NCI-H2081 (cell line): Measurements from ENCODE around the gene LRRFIP2.
"Not testable (repeated sequence)": the region's sequence is repeated elsewhere in the genome, so short reads cannot be mapped to it uniquely, and the experiment has no call there.

Experiments
- DNase-seq, 2 experiments: peaks; one replicate each; lab custom pipeline; 2025; lab: John Stamatoyannopoulos, UW

Gene LRRFIP2

GRCh38 chr3:37174532-37175126, at the start of gene LRRFIP2:
Gene LRRFIP2, minus strand, starts transcription at chr3:37174582. Its CDS starts 25,599 bp downstream, at chr3:37148983.
- no peak for DNase-seq

GRCh38 chr3:37223576-37223975, 49.2 kb upstream of the LRRFIP2 start:
- DNase-seq = no peak

- DNase-seq = no peak
Measured at GRCh38 chr3:37223141-37223558, 48.8 kb upstream of the LRRFIP2 start.

- not testable (repeated sequence) for DNase-seq
Measured at GRCh38 chr3:37222542-37222941, 48.2 kb upstream of the LRRFIP2 start.

- DNase-seq = no peak
Measured at GRCh38 chr3:37221407-37221806, 47.0 kb upstream of the LRRFIP2 start.

GRCh38 chr3:37219266-37219665, 44.9 kb upstream of the LRRFIP2 start:
- DNase-seq = no peak

GRCh38 chr3:37218206-37218605, 43.8 kb upstream of the LRRFIP2 start:
- DNase-seq = peak; percentile 13 to 64

GRCh38 chr3:37217098-37217849, 42.9 kb upstream of the LRRFIP2 start:
- DNase-seq = no peak

- no peak for DNase-seq
Measured at GRCh38 chr3:37216597-37217097, 42.3 kb upstream of the LRRFIP2 start.

- no peak for DNase-seq
Measured at GRCh38 chr3:37214076-37214475, 39.7 kb upstream of the LRRFIP2 start.

- DNase-seq = no peak
Measured at GRCh38 chr3:37210230-37210629, 35.8 kb upstream of the LRRFIP2 start.

GRCh38 chr3:37208576-37208975, 34.2 kb upstream of the LRRFIP2 start:
- DNase-seq = not testable (repeated sequence)

- DNase-seq = not testable (repeated sequence)
Measured at GRCh38 chr3:37208008-37208407, 33.6 kb upstream of the LRRFIP2 start.

GRCh38 chr3:37206041-37206440, 31.7 kb upstream of the LRRFIP2 start:
- DNase-seq = not testable (repeated sequence)

GRCh38 chr3:37204314-37204713, 29.9 kb upstream of the LRRFIP2 start:
- DNase-seq = no peak

GRCh38 chr3:37202035-37202434, 27.7 kb upstream of the LRRFIP2 start:
- DNase-seq = no peak

- DNase-seq = no peak
Measured at GRCh38 chr3:37200141-37200540, 25.8 kb upstream of the LRRFIP2 start.

- DNase-seq = no peak
Measured at GRCh38 chr3:37198996-37199395, 24.6 kb upstream of the LRRFIP2 start.

GRCh38 chr3:37198547-37198946, 24.2 kb upstream of the LRRFIP2 start:
- no peak for DNase-seq

GRCh38 chr3:37197810-37198371, 23.5 kb upstream of the LRRFIP2 start:
- DNase-seq = no peak

- DNase-seq = no peak
Measured at GRCh38 chr3:37194533-37194932, 20.2 kb upstream of the LRRFIP2 start.

GRCh38 chr3:37190667-37191066, 16.3 kb upstream of the LRRFIP2 start:
- no peak for DNase-seq

- no peak for DNase-seq
Measured at GRCh38 chr3:37189109-37189508, 14.7 kb upstream of the LRRFIP2 start.
